SIG-M5 treated with dmso at 0.1 percent for 504 hours (cell line): Measurements from ENCODE around the gene MYOZ3.

Experiments used
- DNase-seq: peaks from one replicate; lab custom pipeline; 2025; ENCODE audit not compliant: unreplicated experiment; lab: John Stamatoyannopoulos, UW

Gene MYOZ3

GRCh38 chr5:150658699-150659265, 2.3 kb upstream of the MYOZ3 start:
- no peak for DNase-seq

GRCh38 chr5:150659360-150660107, 1.5 kb upstream of the MYOZ3 start:
- DNase-seq, result no peak

GRCh38 chr5:150660108-150660831, 781 bp upstream of the MYOZ3 start:
- DNase-seq, result no peak

- DNase-seq, result no peak
These were observed 958 bp downstream of the MYOZ3 start for GRCh38 chr5:150661821-150662596.

GRCh38 chr5:150662731-150663516, 1.9 kb downstream of the MYOZ3 start:
- no peak for DNase-seq

- DNase-seq, result no peak
These were observed 2.9 kb downstream of the MYOZ3 start for GRCh38 chr5:150663936-150664335.

- DNase-seq, result no peak
These were observed 4.0 kb downstream of the MYOZ3 start for GRCh38 chr5:150665044-150665443.

- DNase-seq, result no peak
These were observed 9.4 kb downstream of the MYOZ3 start for GRCh38 chr5:150670275-150670947.

- DNase-seq, result no peak
These were observed 9.9 kb downstream of the MYOZ3 start for GRCh38 chr5:150670948-150671310.

- DNase-seq, result no peak
These were observed 10.6 kb downstream of the MYOZ3 start for GRCh38 chr5:150671509-150672236.

- no peak for DNase-seq
These were observed 11.3 kb downstream of the MYOZ3 start for GRCh38 chr5:150672237-150672883.

- no peak for DNase-seq
These were observed 11.8 kb downstream of the MYOZ3 start for GRCh38 chr5:150672884-150673275.

GRCh38 chr5:150674341-150674821, 13.3 kb downstream of the MYOZ3 start:
- no peak for DNase-seq

GRCh38 chr5:150675069-150675468, 14.0 kb downstream of the MYOZ3 start:
- DNase-seq, result peak; percentile 62

- DNase-seq, result no peak
These were observed 15.5 kb downstream of the MYOZ3 start for GRCh38 chr5:150676578-150676977.

- no peak for DNase-seq
These were observed 28.1 kb downstream of the MYOZ3 start for GRCh38 chr5:150689120-150689519.

- DNase-seq, result no peak
These were observed 29.7 kb downstream of the MYOZ3 start for GRCh38 chr5:150690760-150691159.

GRCh38 chr5:150692276-150692675, 31.2 kb downstream of the MYOZ3 start:
- no peak for DNase-seq

GRCh38 chr5:150694612-150695011, 33.6 kb downstream of the MYOZ3 start:
- DNase-seq, result no peak
